ENCODE measurements around the gene PRR15L.

- TF ChIP-seq CTCF (IDR thresholded peaks at IDR 0.05) (no peak), REST (IDR thresholded peaks at IDR 0.05; ENCODE audit: insufficient read depth in 1 of 2, low read depth in 2 of 2, low read length in 1 of 2) (no peak), POLR2AphosphoS5 (IDR thresholded peaks at IDR 0.05; ENCODE audit: low read depth, low read length) (no peak), TCF7L2 (IDR thresholded peaks at IDR 0.05; ENCODE audit: low read depth, low read length) (no peak), SIN3A (IDR thresholded peaks at IDR 0.05; ENCODE audit: borderline replicate concordance, insufficient read depth, low read depth, low read length) (no peak)
Measured at GRCh38 chr17:47983492-47984223, 26.0 kb upstream of the PRR15L start.

All from Panc1 (cell line).